Muscle layer of colon (tissue), 2 donors: ENCODE data around the gene NPAS2.

Experiments
- H3K27ac ChIP-seq: one replicate; pipeline ENCODE4 v1.7.0; 2013; ENCODE audit warnings: low read depth, mild to moderate bottlenecking, low read length, moderate library complexity
- H3K27me3 ChIP-seq, 2 donors: one replicate each; pipeline ENCODE4 v1.7.0; 2013; ENCODE audit warnings: low read length in 2 of 2, mild to moderate bottlenecking in 2 of 2; ENCODE audit not compliant: insufficient read depth in 2 of 2, control insufficient read depth in 1 of 2
- H3K36me3 ChIP-seq: one replicate; pipeline ENCODE4 v1.7.0; 2013; ENCODE audit warnings: mild to moderate bottlenecking, low read length; ENCODE audit not compliant: insufficient read depth
- H3K4me1 ChIP-seq: one replicate; pipeline ENCODE4 v1.7.0; 2013; ENCODE audit warnings: mild to moderate bottlenecking, low read length; ENCODE audit not compliant: insufficient read depth
- H3K4me3 ChIP-seq, 2 donors: one replicate each; pipeline ENCODE4 v1.7.0; 2013; ENCODE audit warnings: low read length in 2 of 2, low read depth in 1 of 2, mild to moderate bottlenecking in 1 of 2, moderate library complexity in 1 of 2
- H3K9ac ChIP-seq: one replicate; pipeline ENCODE4 v1.7.0; 2013; ENCODE audit warnings: low read length
- H3K9me3 ChIP-seq: one replicate; pipeline ENCODE4 v1.7.0; 2013; ENCODE audit warnings: mild to moderate bottlenecking, low read length
- donor health status: abdominal sarcoma.
- donor health status: Adenocarcinoma of cecum.

The NPAS2 gene

GRCh38 chr2:100928235-100928634 is 108.3 kb downstream of the NPAS2 start:
- H3K36me3 ChIP-seq = peaks cover 5% of the 10 kb centered on the region
- no peaks in the 10 kb centered on the region for H3K27me3 ChIP-seq
- no peak overlapping the region for H3K9ac ChIP-seq
- H3K9me3 ChIP-seq = no peaks in the 10 kb centered on the region
- no peak overlapping the region for H3K27ac ChIP-seq
- H3K4me1 ChIP-seq = peaks cover 5% of the 10 kb centered on the region
- H3K4me3 ChIP-seq = no peak overlapping the region

GRCh38 chr2:100929147-100929546 is 109.2 kb downstream of the NPAS2 start:
- peaks cover 5% of the 10 kb centered on the region for H3K36me3 ChIP-seq
- H3K27ac ChIP-seq = no peak overlapping the region
- peaks cover 3% of the 10 kb centered on the region for H3K4me1 ChIP-seq
- H3K4me3 ChIP-seq = no peak overlapping the region
- no peaks in the 10 kb centered on the region for H3K9me3 ChIP-seq
- no peak overlapping the region for H3K9ac ChIP-seq
- no peaks in the 10 kb centered on the region for H3K27me3 ChIP-seq

DNA sequence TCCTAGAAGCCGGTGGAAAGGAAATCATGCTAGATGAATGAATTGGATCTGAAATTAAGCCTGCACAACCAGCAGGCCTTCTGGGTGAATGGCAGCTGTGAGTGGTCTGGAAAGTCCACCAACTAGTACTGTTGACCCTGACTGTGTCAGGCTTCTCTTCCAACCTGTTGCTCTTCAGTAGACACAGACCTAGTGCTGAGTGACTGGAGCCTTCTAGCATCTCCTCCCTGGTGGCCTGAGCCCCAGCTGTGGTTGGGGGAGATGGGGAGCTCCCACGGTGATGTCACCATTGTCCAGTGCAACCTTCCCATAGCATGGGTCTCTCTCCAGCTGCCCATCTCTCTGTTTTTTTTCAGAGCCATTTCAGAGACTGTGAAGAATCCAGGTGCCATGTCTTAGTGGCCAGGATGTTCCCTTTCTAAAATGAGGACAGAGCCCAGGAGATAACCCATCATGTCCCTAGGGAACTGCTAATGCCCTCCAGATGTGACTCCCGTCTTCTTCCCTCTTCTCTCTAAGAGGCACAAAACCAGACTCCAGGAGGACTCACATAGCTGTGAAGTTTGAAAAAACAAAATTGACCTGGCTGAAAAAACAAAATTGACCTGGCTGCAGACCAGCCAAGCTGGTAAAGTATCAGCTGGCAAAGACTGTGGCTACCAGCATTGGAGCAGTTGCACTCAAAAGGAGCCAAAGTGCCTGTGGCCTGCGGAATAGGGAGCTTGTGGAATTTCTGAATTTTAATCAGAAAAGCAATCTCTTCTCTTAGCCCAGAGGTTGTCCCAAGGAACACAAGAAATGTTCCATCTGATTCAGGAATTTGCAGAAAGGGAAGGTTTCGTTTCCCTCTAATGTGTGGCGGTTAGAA is 114.8 kb downstream of the NPAS2 start:
- Histone ChIP-seq H3K36me3 (peaks cover 5% of the 10 kb centered on the region), H3K27ac (no peak overlapping the region)

DNA sequence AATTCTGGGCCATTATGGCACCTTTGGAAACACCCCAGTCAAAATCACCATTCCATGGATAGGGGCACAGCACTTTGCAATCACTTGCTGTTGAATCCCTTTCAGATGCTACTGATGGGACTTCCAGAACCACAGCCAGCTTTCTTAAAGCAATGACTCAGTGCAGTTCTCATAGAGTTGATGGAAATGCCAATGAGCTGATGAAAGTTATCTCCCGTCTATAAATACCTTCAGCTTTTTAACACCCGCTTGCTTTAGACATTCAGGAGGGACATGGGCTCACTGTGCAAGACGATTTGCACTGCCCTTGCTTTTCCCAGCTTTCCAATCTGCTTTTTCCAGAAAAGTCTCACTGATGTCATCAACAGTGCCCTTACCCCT is 115.4 kb downstream of the NPAS2 start:
- Histone ChIP-seq H3K9ac (no peak overlapping the region), H3K27me3 (no peaks in the 10 kb centered on the region), H3K36me3 (peaks cover 5% of the 10 kb centered on the region), H3K27ac (no peak overlapping the region), H3K4me1 (no peaks in the 10 kb centered on the region), H3K4me3 (no peak overlapping the region), H3K9me3 (no peaks in the 10 kb centered on the region)

More for the DNA sequence above, 114.8 kb downstream of the NPAS2 start:
- Histone ChIP-seq H3K27me3 (no peaks in the 10 kb centered on the region), H3K4me1 (no peaks in the 10 kb centered on the region), H3K4me3 (no peak overlapping the region), H3K9ac (no peak overlapping the region), H3K9me3 (no peaks in the 10 kb centered on the region)

DNA sequence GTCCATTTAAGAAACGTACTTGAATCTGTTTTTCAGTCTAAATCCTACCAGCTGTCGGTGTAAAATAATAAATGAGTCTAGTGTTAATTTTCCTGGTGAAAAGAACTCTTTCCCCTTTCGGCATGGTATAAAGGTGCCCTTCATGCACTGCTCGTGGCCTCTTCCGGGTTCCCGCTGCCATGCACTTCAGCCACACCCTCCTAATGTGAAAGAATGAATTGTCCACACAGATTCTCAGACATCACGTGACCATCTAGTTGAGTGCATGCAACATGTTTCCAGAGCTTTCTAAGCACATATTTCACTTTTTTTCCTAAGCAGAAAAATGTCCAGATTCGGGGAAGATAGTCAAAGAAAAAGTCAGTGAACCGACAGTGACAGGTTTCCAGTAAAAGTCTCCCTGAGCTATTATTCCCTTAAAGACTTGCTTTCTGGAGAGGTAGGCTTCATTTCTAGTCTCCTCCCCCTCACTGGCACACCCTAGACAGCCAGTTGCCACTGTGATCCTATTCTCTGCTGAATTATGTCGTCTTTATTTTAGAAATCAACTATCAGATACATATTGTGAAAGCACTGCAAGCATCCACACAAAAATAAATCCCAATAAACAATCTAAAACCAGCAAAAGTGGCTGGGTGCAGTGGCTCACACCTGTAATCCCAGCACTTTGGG is 116.3 kb downstream of the NPAS2 start:
- Histone ChIP-seq H3K9me3 (no peaks in the 10 kb centered on the region), H3K27ac (no peak overlapping the region), H3K9ac (no peak overlapping the region), H3K36me3 (peaks cover 5% of the 10 kb centered on the region), H3K4me3 (no peak overlapping the region), H3K4me1 (no peaks in the 10 kb centered on the region), H3K27me3 (no peaks in the 10 kb centered on the region)

GRCh38 chr2:100936972-100937542 is 117.1 kb downstream of the NPAS2 start:
- H3K9ac ChIP-seq = no peak overlapping the region
- H3K27me3 ChIP-seq = no peaks in the 10 kb centered on the region
- peaks cover 5% of the 10 kb centered on the region for H3K36me3 ChIP-seq
- no peak overlapping the region for H3K4me3 ChIP-seq
- H3K27ac ChIP-seq = no peak overlapping the region
- H3K4me1 ChIP-seq = no peaks in the 10 kb centered on the region
- H3K9me3 ChIP-seq = no peaks in the 10 kb centered on the region

DNA sequence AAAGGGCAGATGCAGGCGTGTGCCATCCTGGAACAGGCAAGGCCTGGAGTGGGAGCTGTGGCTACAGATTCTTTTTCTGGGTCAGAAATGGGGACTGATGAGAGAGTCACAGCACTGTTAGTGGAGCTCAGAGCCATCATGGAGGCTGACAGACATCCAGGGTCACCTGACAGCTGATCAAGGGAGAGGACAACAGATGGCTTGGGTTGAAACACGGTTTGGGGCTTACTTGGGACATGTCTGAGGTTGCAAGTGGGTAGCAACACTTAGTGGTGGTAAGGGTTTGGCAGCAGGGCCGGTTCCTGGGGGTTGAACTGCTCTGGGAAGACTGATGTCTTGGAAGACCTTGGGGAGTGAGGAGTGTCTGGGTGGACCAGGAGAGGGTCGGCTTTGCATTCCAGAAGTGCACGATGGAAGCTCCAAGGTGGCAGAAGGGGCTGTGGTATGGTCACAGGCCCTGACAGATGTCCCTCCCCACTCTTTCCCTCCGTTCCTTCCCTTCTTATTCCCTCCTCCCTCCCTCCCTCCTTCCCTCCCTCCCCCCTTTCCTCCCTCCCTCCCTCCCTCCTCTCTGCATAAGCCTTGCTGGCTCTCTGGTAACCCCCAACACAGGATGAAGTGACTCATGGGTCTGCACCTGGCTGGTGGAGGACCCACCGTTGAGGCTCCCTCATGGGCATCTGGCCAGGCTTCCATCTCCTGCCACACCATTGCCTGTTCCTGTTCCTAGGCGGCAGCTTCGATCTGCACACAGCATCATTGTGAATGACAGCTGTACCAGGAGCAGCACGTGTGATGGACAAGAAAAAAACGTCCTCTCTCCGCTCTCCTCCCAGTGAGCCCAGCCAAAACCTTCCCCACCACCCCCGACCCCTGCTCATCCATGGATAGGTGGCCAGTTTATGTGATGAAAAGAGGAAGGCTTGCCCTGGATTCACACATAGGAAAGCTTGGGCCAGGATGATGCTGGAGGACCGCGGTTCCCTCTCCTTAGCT is 118.4 kb downstream of the NPAS2 start:
- Histone ChIP-seq H3K9me3 (no peaks in the 10 kb centered on the region), H3K27ac (no peak overlapping the region)

DNA sequence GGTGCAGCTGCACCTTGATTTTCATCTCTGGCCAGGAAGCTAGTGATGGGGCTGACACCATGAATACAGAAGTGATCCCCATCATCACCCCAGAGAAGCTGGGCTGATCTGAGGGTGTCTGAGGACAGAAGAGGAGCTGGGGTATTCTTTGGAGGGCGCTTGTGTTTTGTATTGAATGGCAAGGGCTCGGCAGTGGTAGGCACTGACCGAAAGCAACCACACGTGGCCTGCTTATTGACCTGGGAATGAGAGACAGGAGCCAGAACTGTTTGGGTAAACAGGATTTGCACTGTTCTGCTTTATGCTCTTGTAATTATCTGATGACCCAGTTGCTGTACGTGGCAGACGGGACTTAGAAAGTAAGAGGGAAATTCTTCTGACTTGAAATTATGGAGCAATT is 119.5 kb downstream of the NPAS2 start:
- H3K36me3 ChIP-seq = no peaks in the 10 kb centered on the region
- H3K9ac ChIP-seq = no peak overlapping the region
- H3K4me3 ChIP-seq = no peak overlapping the region
- no peak overlapping the region for H3K27ac ChIP-seq
- H3K9me3 ChIP-seq = no peaks in the 10 kb centered on the region
- no peaks in the 10 kb centered on the region for H3K27me3 ChIP-seq
- H3K4me1 ChIP-seq = no peaks in the 10 kb centered on the region

More for the DNA sequence above, 118.4 kb downstream of the NPAS2 start:
- Histone ChIP-seq H3K36me3 (no peaks in the 10 kb centered on the region), H3K4me3 (no peak overlapping the region), H3K4me1 (no peaks in the 10 kb centered on the region), H3K9ac (no peak overlapping the region), H3K27me3 (no peaks in the 10 kb centered on the region)

DNA sequence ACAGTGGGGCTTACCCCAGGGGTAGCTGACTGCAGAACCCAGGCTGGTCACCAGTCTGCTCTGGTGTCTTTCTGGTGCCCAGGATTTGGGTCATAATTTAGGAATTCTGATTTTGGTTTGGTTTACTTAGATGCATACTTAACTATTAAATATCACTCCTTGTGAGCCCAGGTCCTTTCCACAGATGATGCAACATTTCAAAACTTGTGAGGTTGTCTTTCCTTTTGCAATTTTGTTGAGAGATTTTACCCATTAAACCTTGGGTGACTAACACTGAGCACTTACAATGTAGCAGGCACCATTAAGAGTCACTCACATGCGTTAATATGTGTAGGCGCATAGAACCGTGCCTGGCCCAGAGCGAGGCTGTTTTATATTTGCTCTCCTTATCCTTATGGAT is 120.3 kb downstream of the NPAS2 start:
- no peak overlapping the region for H3K27ac ChIP-seq
- no peaks in the 10 kb centered on the region for H3K36me3 ChIP-seq

DNA sequence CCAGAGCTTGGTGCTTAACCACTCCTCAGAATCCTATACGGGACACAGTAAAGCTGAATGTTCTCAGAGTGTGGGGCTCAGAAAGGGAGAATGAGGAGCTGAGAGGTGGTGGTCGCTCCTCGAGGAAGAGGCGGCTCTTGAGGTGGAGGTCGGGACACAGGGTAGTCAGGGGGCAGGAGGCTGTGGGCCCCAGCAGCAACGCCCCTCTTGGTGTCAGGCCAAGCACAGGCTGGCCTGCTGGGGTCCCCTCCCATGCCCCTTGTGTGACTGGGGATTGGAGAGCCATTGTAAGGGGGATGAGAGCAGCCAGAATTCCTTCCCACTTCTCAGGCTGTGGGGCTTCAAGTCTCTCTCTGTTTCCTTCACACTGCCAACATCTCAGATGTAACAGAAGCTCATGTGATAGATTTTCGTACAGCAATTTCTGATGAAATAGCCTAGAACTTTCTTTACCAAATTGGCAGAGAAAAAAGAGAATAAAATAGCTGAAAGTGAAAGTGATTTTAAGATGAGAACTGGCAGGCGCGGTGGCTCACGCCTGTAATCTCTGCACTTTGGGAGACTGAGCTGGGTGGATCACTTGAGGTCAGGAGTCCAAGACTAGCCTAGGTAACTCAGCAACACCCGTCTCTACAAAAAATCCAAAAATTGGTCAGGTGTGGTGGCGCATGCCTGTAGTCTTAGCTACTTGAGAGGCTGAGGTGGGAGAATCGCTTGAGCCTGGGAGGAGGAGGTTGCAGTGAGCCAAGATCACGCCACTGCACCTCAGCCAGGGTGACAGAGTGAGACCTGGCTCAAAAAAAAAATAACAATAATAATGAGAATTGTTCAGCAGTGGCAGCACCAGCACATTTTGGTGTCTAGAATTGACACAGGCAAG is 121.1 kb downstream of the NPAS2 start:
- Histone ChIP-seq H3K27me3 (no peaks in the 10 kb centered on the region), H3K9me3 (no peaks in the 10 kb centered on the region), H3K4me1 (no peaks in the 10 kb centered on the region), H3K36me3 (no peaks in the 10 kb centered on the region), H3K9ac (no peak overlapping the region), H3K27ac (no peak overlapping the region), H3K4me3 (no peak overlapping the region)

More for the DNA sequence above, 120.3 kb downstream of the NPAS2 start:
- H3K9ac ChIP-seq = no peak overlapping the region
- H3K9me3 ChIP-seq = no peaks in the 10 kb centered on the region
- H3K4me3 ChIP-seq = no peak overlapping the region
- no peaks in the 10 kb centered on the region for H3K27me3 ChIP-seq
- H3K4me1 ChIP-seq = no peaks in the 10 kb centered on the region
